ENCODE data around the gene PCDHB4. TPM values are rescaled to one million over a fixed set of nuclear protein-coding genes. Genes with fewer than 3 reads are reported as not detected.
"Not testable (repeated sequence)": the region's sequence is repeated elsewhere in the genome, so short reads cannot be mapped to it uniquely, and the experiment has no call there.

PCDHB4 gene
- total RNA-seq, 1 donor from 2014 or later: 8.3 TPM

GRCh38 chr5:141135030-141135717 is 13.6 kb downstream of the PCDHB4 start, which contains the start of gene PCDHB5:
PCDHB5 (plus strand) TSS chr5:141135206; CDS start chr5:141135435, 229 bp downstream.
- Histone ChIP-seq H3K36me3 (no peaks in the 10 kb centered on the region), H3K9me3 (peaks cover 8% of the 10 kb centered on the region), H3K27ac (no peak within 1 kb of the TSS), H3K4me1 (no peaks in the 10 kb centered on the region), H3K4me3 (peak within 1 kb of the TSS; percentile 21 to 26), H3K27me3 (no peaks in the 10 kb centered on the region)
- TF ChIP-seq POLR2AphosphoS5 (IDR thresholded peaks at IDR 0.05; ENCODE audit: insufficient read depth in 1 of 2, low read depth in 1 of 2) (no peak), POLR2A (IDR thresholded peaks at IDR 0.05) (no peak)
- TF ChIP-seq, protein P1, sequence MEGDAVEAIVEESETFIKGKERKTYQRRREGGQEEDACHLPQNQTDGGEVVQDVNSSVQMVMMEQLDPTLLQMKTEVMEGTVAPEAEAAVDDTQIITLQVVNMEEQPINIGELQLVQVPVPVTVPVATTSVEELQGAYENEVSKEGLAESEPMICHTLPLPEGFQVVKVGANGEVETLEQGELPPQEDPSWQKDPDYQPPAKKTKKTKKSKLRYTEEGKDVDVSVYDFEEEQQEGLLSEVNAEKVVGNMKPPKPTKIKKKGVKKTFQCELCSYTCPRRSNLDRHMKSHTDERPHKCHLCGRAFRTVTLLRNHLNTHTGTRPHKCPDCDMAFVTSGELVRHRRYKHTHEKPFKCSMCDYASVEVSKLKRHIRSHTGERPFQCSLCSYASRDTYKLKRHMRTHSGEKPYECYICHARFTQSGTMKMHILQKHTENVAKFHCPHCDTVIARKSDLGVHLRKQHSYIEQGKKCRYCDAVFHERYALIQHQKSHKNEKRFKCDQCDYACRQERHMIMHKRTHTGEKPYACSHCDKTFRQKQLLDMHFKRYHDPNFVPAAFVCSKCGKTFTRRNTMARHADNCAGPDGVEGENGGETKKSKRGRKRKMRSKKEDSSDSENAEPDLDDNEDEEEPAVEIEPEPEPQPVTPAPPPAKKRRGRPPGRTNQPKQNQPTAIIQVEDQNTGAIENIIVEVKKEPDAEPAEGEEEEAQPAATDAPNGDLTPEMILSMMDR (IDR thresholded peaks at IDR 0.05): no peak
- no peak for DNase-seq (ENCODE audit: extremely low spot score in 2 of 2)
- intact Hi-C loops (cut with DNase I): no loop called here

- Histone ChIP-seq H3K9me3 (peaks cover 8% of the 10 kb centered on the region), H3K27ac (no peak overlapping the region), H3K36me3 (no peaks in the 10 kb centered on the region), H3K27me3 (no peaks in the 10 kb centered on the region), H3K4me3 (peak overlapping the region; percentile 21 to 26), H3K4me1 (no peaks in the 10 kb centered on the region)
- DNase-seq (ENCODE audit: extremely low spot score in 2 of 2): no peak
- intact Hi-C loops (cut with DNase I): no loop called here
- TF ChIP-seq, protein P1 (IDR thresholded peaks at IDR 0.05): no peak
- TF ChIP-seq POLR2AphosphoS5 (IDR thresholded peaks at IDR 0.05; ENCODE audit: insufficient read depth in 1 of 2, low read depth in 1 of 2): no peak
- no peak for TF ChIP-seq POLR2A (IDR thresholded peaks at IDR 0.05)
Measured at GRCh38 chr5:141135718-141136266, 14.2 kb downstream of the PCDHB4 start.

DNA sequence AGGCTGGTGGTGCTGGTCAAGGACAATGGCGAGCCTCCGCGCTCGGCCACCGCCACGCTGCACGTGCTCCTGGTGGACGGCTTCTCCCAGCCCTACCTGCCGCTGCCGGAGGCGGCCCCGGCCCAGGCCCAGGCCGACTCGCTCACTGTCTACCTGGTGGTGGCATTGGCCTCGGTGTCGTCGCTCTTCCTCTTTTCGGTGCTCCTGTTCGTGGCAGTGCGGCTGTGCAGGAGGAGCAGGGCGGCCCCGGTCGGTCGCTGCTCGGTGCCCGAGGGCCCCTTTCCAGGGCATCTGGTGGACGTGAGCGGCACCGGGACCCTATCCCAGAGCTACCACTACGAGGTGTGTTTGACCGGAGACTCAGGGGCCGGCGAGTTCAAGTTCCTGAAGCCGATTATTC is 15.7 kb downstream of the PCDHB4 start:
- H3K27me3 ChIP-seq; H3K27ac ChIP-seq; intact Hi-C loops (cut with DNase I); DNase-seq (ENCODE audit: extremely low spot score in 2 of 2); H3K9me3 ChIP-seq; H3K4me3 ChIP-seq; H3K4me1 ChIP-seq; H3K36me3 ChIP-seq: not testable (repeated sequence)

- peaks cover 13% of the 10 kb centered on the region for H3K9me3 ChIP-seq
- no peak for DNase-seq (ENCODE audit: extremely low spot score in 2 of 2)
- H3K4me1 ChIP-seq: no peaks in the 10 kb centered on the region
- no peak within 1 kb of the TSS for H3K27ac ChIP-seq
- TF ChIP-seq POLR2AphosphoS5 (IDR thresholded peaks at IDR 0.05; ENCODE audit: insufficient read depth in 1 of 2, low read depth in 1 of 2) (no peak), POLR2A (IDR thresholded peaks at IDR 0.05) (no peak)
- TF ChIP-seq, protein P1 (IDR thresholded peaks at IDR 0.05): no peak
- H3K27me3 ChIP-seq: no peaks in the 10 kb centered on the region
- H3K4me3 ChIP-seq: peak within 1 kb of the TSS in 1 of 2 donors; percentile 8
- no peaks in the 10 kb centered on the region for H3K36me3 ChIP-seq
- intact Hi-C loops (cut with DNase I): no loop called here
Measured at GRCh38 chr5:141149812-141150211, 28.2 kb downstream of the PCDHB4 start, which contains the start of gene PCDHB6. PCDHB6 (plus strand) TSS chr5:141150057; CDS start chr5:141150258, 201 bp downstream.

- no peaks in the 10 kb centered on the region for H3K27me3 ChIP-seq
- peak overlapping the region in 1 of 2 donors; percentile 8 for H3K4me3 ChIP-seq
Measured at GRCh38 chr5:141150224-141150992, 28.8 kb downstream of the PCDHB4 start.

More at GRCh38 chr5:141150224-141150992, 28.8 kb downstream of the PCDHB4 start:
- Histone ChIP-seq H3K36me3 (no peaks in the 10 kb centered on the region), H3K4me1 (no peaks in the 10 kb centered on the region), H3K27ac (no peak overlapping the region), H3K9me3 (peaks cover 13% of the 10 kb centered on the region)
- intact Hi-C loops (cut with DNase I): no loop called here
- TF ChIP-seq, protein P1 (IDR thresholded peaks at IDR 0.05): no peak
- no peak for DNase-seq (ENCODE audit: extremely low spot score in 2 of 2)

All from vagina (tissue), 2 donors.